ENCODE results near the gene CALHM4.

The CALHM4 gene

GRCh38 chr6:116528780-116529179 lies 24.8 kb upstream of the CALHM4 start:
- no peak overlapping the region for H3K9ac ChIP-seq (ENCODE audit: low read depth, low read length)
- H3K9me3 ChIP-seq (ENCODE audit: insufficient read depth, low read length, severe bottlenecking): no peaks in the 10 kb centered on the region
- TF ChIP-seq, protein P1, sequence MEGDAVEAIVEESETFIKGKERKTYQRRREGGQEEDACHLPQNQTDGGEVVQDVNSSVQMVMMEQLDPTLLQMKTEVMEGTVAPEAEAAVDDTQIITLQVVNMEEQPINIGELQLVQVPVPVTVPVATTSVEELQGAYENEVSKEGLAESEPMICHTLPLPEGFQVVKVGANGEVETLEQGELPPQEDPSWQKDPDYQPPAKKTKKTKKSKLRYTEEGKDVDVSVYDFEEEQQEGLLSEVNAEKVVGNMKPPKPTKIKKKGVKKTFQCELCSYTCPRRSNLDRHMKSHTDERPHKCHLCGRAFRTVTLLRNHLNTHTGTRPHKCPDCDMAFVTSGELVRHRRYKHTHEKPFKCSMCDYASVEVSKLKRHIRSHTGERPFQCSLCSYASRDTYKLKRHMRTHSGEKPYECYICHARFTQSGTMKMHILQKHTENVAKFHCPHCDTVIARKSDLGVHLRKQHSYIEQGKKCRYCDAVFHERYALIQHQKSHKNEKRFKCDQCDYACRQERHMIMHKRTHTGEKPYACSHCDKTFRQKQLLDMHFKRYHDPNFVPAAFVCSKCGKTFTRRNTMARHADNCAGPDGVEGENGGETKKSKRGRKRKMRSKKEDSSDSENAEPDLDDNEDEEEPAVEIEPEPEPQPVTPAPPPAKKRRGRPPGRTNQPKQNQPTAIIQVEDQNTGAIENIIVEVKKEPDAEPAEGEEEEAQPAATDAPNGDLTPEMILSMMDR (IDR thresholded peaks at IDR 0.05; ENCODE audit: borderline replicate concordance, extremely low read depth, low read length, poor library complexity, severe bottlenecking): no peak
- TF ChIP-seq EZH2 (IDR thresholded peaks at IDR 0.05; ENCODE audit: borderline replicate concordance, low read depth, low read length, severe bottlenecking): no peak
- peaks cover 10% of the 10 kb centered on the region for H3K27me3 ChIP-seq (ENCODE audit: insufficient read depth, low read length, poor library complexity)
- no peak for DNase-seq
- no peak overlapping the region for H3K27ac ChIP-seq (ENCODE audit: low read length)
- no peaks in the 10 kb centered on the region for H3K79me2 ChIP-seq (ENCODE audit: insufficient read depth, low read length)
- H3K4me2 ChIP-seq (ENCODE audit: insufficient read depth, low read length): no peak overlapping the region
- no peaks in the 10 kb centered on the region for H3K36me3 ChIP-seq (ENCODE audit: insufficient read depth, low read length)
- no peak overlapping the region for H2AFZ ChIP-seq (ENCODE audit: low read depth, low read length)
- H3K4me3 ChIP-seq (ENCODE audit: low read depth in 1 of 2, low read length in 2 of 2): no peak overlapping the region
- ATAC-seq (ENCODE audit: insufficient read depth, low read depth): no peak
- no peaks in the 10 kb centered on the region for H4K20me1 ChIP-seq (ENCODE audit: insufficient read depth, low read length)
- no peaks in the 10 kb centered on the region for H3K4me1 ChIP-seq (ENCODE audit: insufficient read depth, low read length)

DNA sequence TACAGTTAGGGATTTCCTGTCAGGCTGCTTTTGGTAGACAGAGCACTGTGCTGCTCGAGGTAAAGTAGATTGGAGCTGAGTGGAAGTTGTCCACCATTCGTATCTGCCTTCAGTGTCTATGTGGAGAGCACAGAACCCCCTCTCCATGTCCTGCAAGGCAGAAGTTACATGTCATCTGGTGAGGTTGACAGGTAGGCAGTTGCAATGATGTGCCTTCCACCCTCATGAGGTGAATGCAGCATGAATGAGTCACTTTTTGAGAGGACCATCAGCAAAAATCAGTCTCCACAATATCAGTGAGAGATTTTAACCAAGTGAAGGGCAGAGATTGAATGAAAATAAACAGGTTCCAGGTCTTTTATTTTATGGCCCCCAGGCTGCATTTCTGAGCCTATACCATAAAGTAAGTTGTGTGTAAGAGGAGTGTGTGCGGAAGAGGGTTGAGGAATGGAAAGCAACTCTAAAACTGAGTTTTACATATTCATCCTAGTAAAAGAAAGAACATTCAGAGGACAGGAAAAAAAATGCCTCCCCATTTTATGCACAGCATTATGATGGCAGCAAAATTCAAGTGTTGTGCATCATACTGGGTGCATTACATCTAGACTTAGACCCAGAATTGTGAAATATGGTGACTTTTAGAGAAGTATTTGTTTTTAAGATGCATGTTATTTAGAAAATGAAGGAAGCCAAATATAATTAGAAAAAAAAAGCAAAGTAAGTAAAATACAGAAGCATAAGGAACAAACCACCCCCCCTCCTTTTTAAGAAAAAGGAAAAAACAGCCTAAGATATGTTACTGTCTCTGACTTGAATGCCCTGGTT lies 23.9 kb upstream of the CALHM4 start:
- Histone ChIP-seq H3K4me2 (ENCODE audit: insufficient read depth, low read length) (no peak overlapping the region), H3K4me1 (ENCODE audit: insufficient read depth, low read length) (no peaks in the 10 kb centered on the region), H3K27ac (ENCODE audit: low read length) (no peak overlapping the region), H3K9me3 (ENCODE audit: insufficient read depth, low read length, severe bottlenecking) (no peaks in the 10 kb centered on the region), H3K36me3 (ENCODE audit: insufficient read depth, low read length) (no peaks in the 10 kb centered on the region), H3K9ac (ENCODE audit: low read depth, low read length) (no peak overlapping the region), H3K4me3 (ENCODE audit: low read depth in 1 of 2, low read length in 2 of 2) (no peak overlapping the region), H3K79me2 (ENCODE audit: insufficient read depth, low read length) (no peaks in the 10 kb centered on the region), H4K20me1 (ENCODE audit: insufficient read depth, low read length) (no peaks in the 10 kb centered on the region), H3K27me3 (ENCODE audit: insufficient read depth, low read length, poor library complexity) (peaks cover 12% of the 10 kb centered on the region), H2AFZ (ENCODE audit: low read depth, low read length) (no peak overlapping the region)
- DNase-seq (no peak), ATAC-seq (ENCODE audit: insufficient read depth, low read depth) (no peak)
- no peak for TF ChIP-seq EZH2 (IDR thresholded peaks at IDR 0.05; ENCODE audit: borderline replicate concordance, low read depth, low read length, severe bottlenecking)
- TF ChIP-seq, protein P1 (IDR thresholded peaks at IDR 0.05; ENCODE audit: borderline replicate concordance, extremely low read depth, low read length, poor library complexity, severe bottlenecking): no peak

GRCh38 chr6:116530436-116530835 lies 23.1 kb upstream of the CALHM4 start:
- DNase-seq: no peak
- Histone ChIP-seq H3K79me2 (ENCODE audit: insufficient read depth, low read length) (no peaks in the 10 kb centered on the region), H3K27me3 (ENCODE audit: insufficient read depth, low read length, poor library complexity) (peaks cover 12% of the 10 kb centered on the region), H2AFZ (ENCODE audit: low read depth, low read length) (no peak overlapping the region), H3K4me2 (ENCODE audit: insufficient read depth, low read length) (no peak overlapping the region), H4K20me1 (ENCODE audit: insufficient read depth, low read length) (no peaks in the 10 kb centered on the region), H3K9me3 (ENCODE audit: insufficient read depth, low read length, severe bottlenecking) (no peaks in the 10 kb centered on the region), H3K4me3 (ENCODE audit: low read depth in 1 of 2, low read length in 2 of 2) (no peak overlapping the region), H3K27ac (ENCODE audit: low read length) (no peak overlapping the region), H3K9ac (ENCODE audit: low read depth, low read length) (no peak overlapping the region), H3K4me1 (ENCODE audit: insufficient read depth, low read length) (no peaks in the 10 kb centered on the region), H3K36me3 (ENCODE audit: insufficient read depth, low read length) (no peaks in the 10 kb centered on the region)
- TF ChIP-seq, protein P1 (IDR thresholded peaks at IDR 0.05; ENCODE audit: borderline replicate concordance, extremely low read depth, low read length, poor library complexity, severe bottlenecking): no peak
- no peak for TF ChIP-seq EZH2 (IDR thresholded peaks at IDR 0.05; ENCODE audit: borderline replicate concordance, low read depth, low read length, severe bottlenecking)
- ATAC-seq (ENCODE audit: insufficient read depth, low read depth): no peak

All from DND-41 (cell line).